Measurements from ENCODE around the gene PPP1R2.
"Not testable (repeated sequence)": the region's sequence is repeated elsewhere in the genome, so short reads cannot be mapped to it uniquely, and the experiment has no call there.

The PPP1R2 gene

GRCh38 chr3:195535293-195535692 lies 7.8 kb downstream of the PPP1R2 start:
- DNase-seq: no peak

- DNase-seq: no peak
Measured at GRCh38 chr3:195532834-195533233, 10.3 kb downstream of the PPP1R2 start.

GRCh38 chr3:195532345-195532744 lies 10.8 kb downstream of the PPP1R2 start:
- no peak for DNase-seq

- DNase-seq: no peak
Measured at GRCh38 chr3:195531683-195532082, 11.4 kb downstream of the PPP1R2 start.

- DNase-seq: no peak
Measured at GRCh38 chr3:195526492-195526891, 16.6 kb downstream of the PPP1R2 start.

- DNase-seq: no peak
Measured at GRCh38 chr3:195524171-195524896, 18.8 kb downstream of the PPP1R2 start.

GRCh38 chr3:195522254-195523023 lies 20.7 kb downstream of the PPP1R2 start:
- peak; percentile 57 to 67 for DNase-seq

- no peak for DNase-seq
Measured at GRCh38 chr3:195517030-195517429, 26.1 kb downstream of the PPP1R2 start.

GRCh38 chr3:195514610-195515235 lies 28.4 kb downstream of the PPP1R2 start:
- not testable (repeated sequence) for DNase-seq

GRCh38 chr3:195512798-195513345 lies 30.3 kb downstream of the PPP1R2 start:
- DNase-seq: no peak

- no peak for DNase-seq
Measured at GRCh38 chr3:195511136-195511535, 32.0 kb downstream of the PPP1R2 start.

GRCh38 chr3:195508185-195508584 lies 34.9 kb downstream of the PPP1R2 start:
- peak; percentile 83 to 91 for DNase-seq

GRCh38 chr3:195475614-195476013 lies 67.5 kb downstream of the PPP1R2 start:
- DNase-seq: no peak

- not testable (repeated sequence) for DNase-seq
Measured at GRCh38 chr3:195475116-195475515, 68.0 kb downstream of the PPP1R2 start.

GRCh38 chr3:195468841-195469240 lies 74.3 kb downstream of the PPP1R2 start:
- DNase-seq: no peak

- no peak for DNase-seq
Measured at GRCh38 chr3:195468391-195468776, 74.7 kb downstream of the PPP1R2 start.

- DNase-seq: no peak
Measured at GRCh38 chr3:195467641-195468390, 75.3 kb downstream of the PPP1R2 start.

GRCh38 chr3:195466251-195466650 lies 76.9 kb downstream of the PPP1R2 start:
- DNase-seq: no peak
